PC-3 (cell line): ENCODE results near the gene DPF3. TPM values are rescaled to one million over a fixed set of nuclear protein-coding genes. Genes with fewer than 3 reads are reported as not detected.

Experiments used
- ATAC-seq: fragments of 200-7000 bp; cut with Tn5 transposase; 2 replicates; pipeline ENCODE4 v1.9.1; 2020; ENCODE audit warnings: mild to moderate bottlenecking, moderate library complexity
- BruUV-seq: library from RNA; stranded (reverse); fragments of 400-500 nt; replicated peaks from 2 replicates; lab custom pipeline; 2021; lab: Mats Ljungman, UMichigan
- CTCF ChIA-PET: fragments of 300-600 bp; sonication (Branson Sonifier 250); formaldehyde crosslinking; loops from one replicate; lab custom pipeline; 2022; ENCODE audit warnings: antibody characterized with exemption; lab: Charles Lee
- POLR2A ChIA-PET: fragments of 300-600 bp; sonication (Branson Sonifier 250); formaldehyde crosslinking; loops from one replicate; lab custom pipeline; 2022; ENCODE audit warnings: antibody characterized with exemption; ENCODE audit not compliant: unreplicated experiment; lab: Charles Lee
- DNase-seq: peaks from one replicate; pipeline ENCODE4 v3.0.0-alpha.2; 2015
- H2AFZ ChIP-seq: fragments of 300-600 bp; sonication (generic); 2 replicates; pipeline ENCODE4 v1.6.0; 2016; ENCODE audit warnings: antibody characterized with exemption, low read length
- H3F3A ChIP-seq: fragments of 300-600 bp; sonication (generic); one replicate; pipeline ENCODE4 v1.6.0; 2017; ENCODE audit warnings: antibody characterized with exemption, low read length, control low read depth, mild to moderate bottlenecking; ENCODE audit not compliant: unreplicated experiment
- H3K27ac ChIP-seq: fragments of 300-600 bp; sonication (generic); 2 replicates; pipeline ENCODE4 v1.5.1; 2016; ENCODE audit warnings: mild to moderate bottlenecking, low read length
- H3K27me3 ChIP-seq: fragments of 300-600 bp; sonication (generic); 2 replicates; pipeline ENCODE4 v1.6.1; 2016; ENCODE audit warnings: low read length, mixed read lengths
- H3K36me3 ChIP-seq: fragments of 300-600 bp; sonication (generic); 2 replicates; pipeline ENCODE4 v1.6.1; 2016; ENCODE audit warnings: low read depth, mixed run types, low read length, mixed read lengths
- H3K4me1 ChIP-seq: fragments of 300-600 bp; sonication (generic); 2 replicates; pipeline ENCODE4 v1.5.1; 2016; ENCODE audit warnings: low read length; ENCODE audit not compliant: insufficient read depth
- H3K4me2 ChIP-seq: fragments of 300-600 bp; sonication (generic); 2 replicates; pipeline ENCODE4 v1.6.0; 2016; ENCODE audit warnings: low read length
- H3K4me3 ChIP-seq: fragments of 300-600 bp; sonication (generic); 2 replicates; pipeline ENCODE4 v1.5.1; 2016; ENCODE audit warnings: mild to moderate bottlenecking, low read length, mixed read lengths
- H3K79me2 ChIP-seq: fragments of 300-600 bp; sonication (generic); 2 replicates; pipeline ENCODE4 v1.6.1; 2017; ENCODE audit warnings: low read length, mixed read lengths
- H3K9ac ChIP-seq: fragments of 300-600 bp; sonication (generic); 2 replicates; pipeline ENCODE4 v1.6.0; 2016; ENCODE audit warnings: mild to moderate bottlenecking, low read length
- H3K9me2 ChIP-seq: fragments of 300-600 bp; sonication (generic); replicated peaks from 2 replicates; pipeline ENCODE4 v1.6.1; 2016; ENCODE audit warnings: mixed run types, low read length, mixed read lengths
- H3K9me3 ChIP-seq: fragments of 300-600 bp; sonication (generic); 2 replicates; pipeline ENCODE4 v1.6.1; 2016; ENCODE audit warnings: low read length, mixed read lengths
- H4K20me1 ChIP-seq: fragments of 300-600 bp; sonication (generic); 2 replicates; pipeline ENCODE4 v1.6.1; 2016; ENCODE audit warnings: low read length, mixed read lengths
- CTCF ChIP-seq: fragments of 300-600 bp; sonication (generic); conservative IDR thresholded peaks from 2 replicates; pipeline ENCODE4 v1.5.1; 2017; ENCODE audit warnings: antibody characterized with exemption, low read depth, mild to moderate bottlenecking, low read length
- EZH2 ChIP-seq: fragments of 300-600 bp; sonication (generic); IDR thresholded peaks from one replicate; pipeline ENCODE4 v1.6.1; 2017; ENCODE audit warnings: antibody characterized with exemption, mild to moderate bottlenecking, low read length; ENCODE audit not compliant: unreplicated experiment
- EZH2phosphoT487 ChIP-seq: fragments of 300-600 bp; sonication (generic); IDR thresholded peaks from 2 replicates; pipeline ENCODE4 v1.6.1; 2018; ENCODE audit warnings: mild to moderate bottlenecking, antibody characterized with exemption, low read length, borderline replicate concordance
- intact Hi-C: fragments of 100-400 bp; cut with micrococcal nuclease; formaldehyde crosslinking; loops from 2 replicates; pipeline ENCODE4 v1.9.0; 2023
- total RNA-seq: library from RNA; depleted of rRNA; stranded (reverse); fragments of >200 nt; gene quantifications from 2 replicates; pipeline ENCODE4 v1.2.3, GENCODE V29; 2014

DPF3 gene
- total RNA-seq, 1 experiment from 2014 or later: 16.6 TPM

GRCh38 chr14:72781561-72782508 lies 112.1 kb downstream of the DPF3 start:
- BruUV-seq: no TSS peak
- no peaks in the 10 kb centered on the region for H3K9me2 ChIP-seq
- H3K9me3 ChIP-seq: no peaks in the 10 kb centered on the region
- H4K20me1 ChIP-seq: no peaks in the 10 kb centered on the region
- intact Hi-C loops: no loop called here
- no peak for TF ChIP-seq EZH2phosphoT487
- no peak for TF ChIP-seq EZH2
- no peak for TF ChIP-seq CTCF
- H3K27me3 ChIP-seq: no peaks in the 10 kb centered on the region
- H3K36me3 ChIP-seq: peaks cover 2% of the 10 kb centered on the region; the same call in 1 of the 2 replicates
- peaks cover 9% of the 10 kb centered on the region; the same call in 1 of the 2 replicates for H3K4me1 ChIP-seq
- H3K4me2 ChIP-seq: no peak overlapping the region
- no peak overlapping the region for H2AFZ ChIP-seq
- ChIA-PET POLR2A (no interaction called here), CTCF (no interaction called here)
- H3F3A ChIP-seq: no peaks in the 10 kb centered on the region
- H3K27ac ChIP-seq: no peak overlapping the region
- peak; percentile 71 for DNase-seq
- no peak overlapping the region for H3K9ac ChIP-seq
- no peaks in the 10 kb centered on the region for H3K79me2 ChIP-seq
- H3K4me3 ChIP-seq: no peak overlapping the region
- ATAC-seq: peak; percentile 59

DNA sequence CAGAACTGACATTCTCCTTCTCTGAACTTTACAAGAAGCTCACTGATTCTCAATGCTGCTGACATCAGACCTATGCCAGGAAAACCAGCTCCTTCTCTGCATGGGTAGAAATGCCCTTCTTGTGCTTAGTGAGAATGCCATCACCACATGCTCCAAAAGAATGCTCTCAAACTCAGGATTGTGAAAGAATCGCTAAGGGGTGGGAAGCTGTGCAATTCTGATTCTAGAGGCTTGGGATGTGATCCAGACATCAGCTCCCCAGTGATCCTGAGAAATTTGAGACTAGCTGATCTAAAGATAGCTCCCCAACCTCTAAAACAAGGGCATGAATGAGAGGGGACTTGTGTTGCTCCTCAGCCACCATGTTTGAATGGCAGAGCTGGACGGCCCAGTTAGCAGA lies 113.2 kb downstream of the DPF3 start:
- no peaks in the 10 kb centered on the region for H3F3A ChIP-seq
- no peak overlapping the region for H3K9ac ChIP-seq
- H3K27ac ChIP-seq: no peak overlapping the region
- H3K79me2 ChIP-seq: no peaks in the 10 kb centered on the region
- no peak for TF ChIP-seq CTCF
- peaks cover 2% of the 10 kb centered on the region; the same call in 1 of the 2 replicates for H3K36me3 ChIP-seq
- no peaks in the 10 kb centered on the region; the same call in 1 of the 2 replicates for H4K20me1 ChIP-seq
- peaks cover 9% of the 10 kb centered on the region; the same call in 1 of the 2 replicates for H3K4me1 ChIP-seq
- H3K4me3 ChIP-seq: no peak overlapping the region
- CTCF ChIA-PET: no interaction called here
- BruUV-seq: no TSS peak
- ATAC-seq: no peak
- H2AFZ ChIP-seq: no peak overlapping the region
- no peaks in the 10 kb centered on the region for H3K27me3 ChIP-seq
- no peaks in the 10 kb centered on the region for H3K9me2 ChIP-seq
- no peaks in the 10 kb centered on the region for H3K9me3 ChIP-seq
- DNase-seq: no peak
- POLR2A ChIA-PET: no interaction called here
- intact Hi-C loops: no loop called here
- H3K4me2 ChIP-seq: no peak overlapping the region

DNA sequence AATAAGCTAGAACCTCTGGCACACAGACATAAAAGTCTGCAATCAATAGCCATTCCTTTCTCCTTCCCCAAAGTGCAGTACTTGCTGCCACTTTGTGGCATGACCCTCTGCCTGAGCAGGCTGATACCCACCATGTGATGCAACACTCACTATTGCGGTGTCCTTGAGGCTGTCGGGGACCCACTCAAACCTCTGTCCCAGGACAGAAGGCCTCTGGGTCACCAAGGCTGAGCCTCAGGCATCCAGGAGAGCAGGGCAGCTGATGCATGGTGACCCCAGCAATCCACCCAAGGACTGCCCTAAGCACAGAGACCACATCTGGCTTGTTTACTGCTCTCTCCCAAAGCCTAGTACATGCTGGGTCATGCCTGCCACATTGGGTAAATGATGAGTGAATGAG lies 114.2 kb downstream of the DPF3 start:
- H3K4me3 ChIP-seq: no peak overlapping the region
- ChIA-PET CTCF (no interaction called here), POLR2A (no interaction called here)
- peaks cover 6% of the 10 kb centered on the region; the same call in 1 of the 2 replicates for H4K20me1 ChIP-seq
- ATAC-seq (no peak), DNase-seq (no peak)
- no TSS peak for BruUV-seq
- no peaks in the 10 kb centered on the region for H3K79me2 ChIP-seq
- no peak overlapping the region for H2AFZ ChIP-seq
- H3K4me1 ChIP-seq: peaks cover 9% of the 10 kb centered on the region; the same call in 1 of the 2 replicates
- no peaks in the 10 kb centered on the region for H3K9me3 ChIP-seq
- no peaks in the 10 kb centered on the region for H3F3A ChIP-seq
- H3K4me2 ChIP-seq: no peak overlapping the region
- intact Hi-C loops: no loop called here
- peaks cover 2% of the 10 kb centered on the region; the same call in 1 of the 2 replicates for H3K36me3 ChIP-seq
- no peaks in the 10 kb centered on the region for H3K27me3 ChIP-seq
- TF ChIP-seq EZH2: no peak
- no peak for TF ChIP-seq CTCF
- TF ChIP-seq EZH2phosphoT487: no peak
- no peak overlapping the region for H3K27ac ChIP-seq
- H3K9ac ChIP-seq: no peak overlapping the region
- H3K9me2 ChIP-seq: no peaks in the 10 kb centered on the region
